ENCODE measurements around the gene DENND2A. TPM values are rescaled to one million over a fixed set of nuclear protein-coding genes. Genes with fewer than 3 reads are reported as not detected.
A peak's percentile ranks its signal among the peaks of the same experiment; 100 is the strongest.

DENND2A gene
- total RNA-seq, 1 experiment from 2014 or later: 7.3 TPM

- no peak overlapping the region for H3K4me2 ChIP-seq (ENCODE audit: insufficient read depth, insufficient read length, low read length)
- H3K23me2 ChIP-seq (ENCODE audit: insufficient read length, low read depth, low read length, poor library complexity, severe bottlenecking): no peaks in the 10 kb centered on the region
- no peak overlapping the region for H3K27ac ChIP-seq (ENCODE audit: insufficient read length, low read depth, low read length)
- peaks cover 7% of the 10 kb centered on the region; the same call in 1 of the 2 replicates for H3K4me1 ChIP-seq (ENCODE audit: insufficient read depth, low read length)
- H2AFZ ChIP-seq (ENCODE audit: low read length): no peak overlapping the region
- no peak overlapping the region for H3K14ac ChIP-seq (ENCODE audit: insufficient read depth, low read length)
- H2BK120ac ChIP-seq (ENCODE audit: low read depth, low read length, poor library complexity, severe bottlenecking): no peak overlapping the region
- H4K20me1 ChIP-seq (ENCODE audit: control insufficient read depth, insufficient read depth, insufficient read length): no peaks in the 10 kb centered on the region
- no peak overlapping the region for H3K56ac ChIP-seq (ENCODE audit: insufficient read length, low read depth, low read length)
- Mint-ChIP-seq H3K27me3 (ENCODE audit: low read depth) (peaks cover 2% of the 10 kb centered on the region; the same call in 1 of the 2 replicates), H3K9me3 (no peaks in the 10 kb centered on the region), H3K4me3 (no peak overlapping the region; a peak in 1 of 5 replicates), H3K36me3 (ENCODE audit: insufficient read depth in 1 of 3, low read depth in 3 of 3) (no peaks in the 10 kb centered on the region; a peak in 1 of 7 replicates), H3K4me1 (peaks cover 20 to 29% of the 10 kb centered on the region in 2 experiments), H3K27ac (peak overlapping the region in 1 of 3 experiments; percentile 95; a peak in 3 of 7 replicates)
- H3K9me3 ChIP-seq (ENCODE audit: control insufficient read depth, low read depth, low read length): no peaks in the 10 kb centered on the region
- H3K27me3 ChIP-seq (ENCODE audit: insufficient read depth, low read length): no peaks in the 10 kb centered on the region
- peak overlapping the region; percentile 10 for H2BK12ac ChIP-seq (ENCODE audit: insufficient read length, low read depth, low read length)
- no peak overlapping the region for H4K5ac ChIP-seq (ENCODE audit: insufficient read length, low read depth, low read length)
- H3T11ph ChIP-seq (ENCODE audit: low read length): no peak overlapping the region
- TF ChIP-seq CTCF (conservative IDR thresholded peaks at IDR 0.05): no peak
- H3K4ac ChIP-seq (ENCODE audit: low read depth, low read length): no peak overlapping the region
- H3K9ac ChIP-seq (ENCODE audit: extremely low read depth, insufficient read length, low read length): no peak overlapping the region
- no peak overlapping the region; the same call in 1 of the 2 replicates for H2BK15ac ChIP-seq (ENCODE audit: low read depth, low read length)
- no peak overlapping the region for H2AK5ac ChIP-seq (ENCODE audit: insufficient read length, low read length)
- WGBS (ENCODE audit: extremely low coverage, insufficient read length, low lambda C conversion rate): no CpG with 5 or more reads among the region's 18 CpGs
- H2BK5ac ChIP-seq (ENCODE audit: insufficient read length, low read length): no peak overlapping the region
- no peak overlapping the region for H4K8ac ChIP-seq (replicated peaks; ENCODE audit: insufficient read length, low read depth, low read length)
- no peak overlapping the region for H4K91ac ChIP-seq (ENCODE audit: insufficient read length, low read depth, low read length)
- no peak for DNase-seq
- no peaks in the 10 kb centered on the region for H3K79me1 ChIP-seq (ENCODE audit: insufficient read depth, low read depth, low read length, poor library complexity, severe bottlenecking)
- H3K79me2 ChIP-seq (ENCODE audit: insufficient read depth, low read length): no peaks in the 10 kb centered on the region
- no peak overlapping the region for H2BK20ac ChIP-seq (ENCODE audit: low read depth, low read length, poor library complexity, severe bottlenecking)
- no peak overlapping the region for H3K23ac ChIP-seq (ENCODE audit: insufficient read length, low read depth, low read length)
- peak overlapping the region; percentile 53 for H3K18ac ChIP-seq (ENCODE audit: insufficient read length, low read depth, low read length)
Measured at GRCh38 chr7:140540136-140540777, 100.4 kb downstream of the DENND2A start.
